22Rv1 (cell line): Measurements from ENCODE around the gene KIF25.

Experiments
- H3K27ac ChIP-seq: fragments of 450-650 bp; 2 replicates; pipeline ENCODE4 v1.5.1; 2017
- CTCF ChIP-seq: fragments of 450-650 bp; IDR thresholded peaks from 2 replicates; pipeline ENCODE4 v1.5.1; 2017; ENCODE audit warnings: mild to moderate bottlenecking
- ZFX ChIP-seq: fragments of 450-650 bp; IDR thresholded peaks from 2 replicates; pipeline ENCODE4 v1.6.1; 2017; ENCODE audit warnings: antibody characterized with exemption, borderline replicate concordance

The KIF25 gene

DNA sequence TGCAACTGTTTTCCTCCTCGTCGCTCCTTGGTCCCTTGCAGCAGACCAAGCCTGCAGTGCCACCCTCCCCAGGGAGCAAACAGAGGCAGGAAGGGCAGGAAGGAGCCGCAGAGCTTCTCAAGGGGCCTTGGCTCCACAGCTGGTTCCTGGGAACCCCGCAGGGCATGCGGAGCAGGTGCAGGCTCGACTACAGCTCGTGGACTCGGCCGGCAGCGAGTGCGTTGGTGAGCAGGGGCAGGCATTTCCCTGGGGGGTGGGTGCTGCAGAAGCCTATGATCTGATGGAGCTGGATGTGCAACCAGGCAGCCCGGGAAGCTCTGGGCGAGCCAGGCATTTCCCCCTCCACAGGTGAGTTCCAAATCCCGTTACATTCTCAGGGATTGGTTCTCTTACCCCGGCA lies 44.5 kb downstream of the KIF25 start:
- no peak for TF ChIP-seq CTCF
- TF ChIP-seq ZFX: no peak
- H3K27ac ChIP-seq: no peak overlapping the region

DNA sequence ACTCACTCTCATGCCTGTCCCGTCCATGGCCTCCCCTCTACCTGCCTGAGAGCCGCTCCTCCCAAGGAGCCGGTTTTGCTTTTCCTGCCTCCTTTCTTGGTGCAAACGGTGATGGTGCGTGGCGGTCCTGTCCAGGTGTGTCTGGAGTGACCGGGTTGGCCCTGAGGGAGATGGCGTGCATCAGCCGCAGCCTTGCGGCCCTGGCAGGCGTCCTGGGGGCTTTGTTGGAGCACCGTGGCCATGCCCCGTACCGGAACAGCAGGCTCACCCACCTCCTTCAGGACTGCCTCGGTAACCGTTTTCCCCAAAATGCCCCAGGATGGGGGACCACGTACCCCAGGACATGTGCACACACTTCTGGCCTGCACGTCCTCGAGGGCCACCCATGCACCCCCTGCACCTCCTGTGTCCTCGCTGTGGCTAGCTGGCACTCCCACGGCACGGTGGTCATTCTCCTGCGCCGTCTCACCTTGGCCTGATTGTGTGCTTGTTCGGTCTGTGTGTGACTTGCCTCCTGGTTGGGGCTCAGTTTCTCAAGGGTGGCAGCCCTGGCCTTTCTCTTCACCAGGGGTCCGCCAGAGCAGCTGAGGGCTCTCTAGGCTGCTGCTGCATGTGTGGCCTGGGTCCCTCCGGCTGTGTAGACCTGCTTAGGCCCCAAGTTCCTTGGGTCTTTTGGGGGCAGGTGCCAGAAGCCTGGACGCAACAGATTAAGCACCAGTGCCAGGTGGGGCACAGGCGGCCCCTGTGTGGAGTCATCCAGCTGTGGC lies 45.1 kb downstream of the KIF25 start:
- TF ChIP-seq ZFX (no peak), CTCF (no peak)

GRCh38 chr6:168043193-168043847 lies 45.8 kb downstream of the KIF25 start:
- TF ChIP-seq CTCF (no peak), ZFX (no peak)
- no peak overlapping the region for H3K27ac ChIP-seq

More for the DNA sequence above, 45.1 kb downstream of the KIF25 start:
- no peak overlapping the region for H3K27ac ChIP-seq

DNA sequence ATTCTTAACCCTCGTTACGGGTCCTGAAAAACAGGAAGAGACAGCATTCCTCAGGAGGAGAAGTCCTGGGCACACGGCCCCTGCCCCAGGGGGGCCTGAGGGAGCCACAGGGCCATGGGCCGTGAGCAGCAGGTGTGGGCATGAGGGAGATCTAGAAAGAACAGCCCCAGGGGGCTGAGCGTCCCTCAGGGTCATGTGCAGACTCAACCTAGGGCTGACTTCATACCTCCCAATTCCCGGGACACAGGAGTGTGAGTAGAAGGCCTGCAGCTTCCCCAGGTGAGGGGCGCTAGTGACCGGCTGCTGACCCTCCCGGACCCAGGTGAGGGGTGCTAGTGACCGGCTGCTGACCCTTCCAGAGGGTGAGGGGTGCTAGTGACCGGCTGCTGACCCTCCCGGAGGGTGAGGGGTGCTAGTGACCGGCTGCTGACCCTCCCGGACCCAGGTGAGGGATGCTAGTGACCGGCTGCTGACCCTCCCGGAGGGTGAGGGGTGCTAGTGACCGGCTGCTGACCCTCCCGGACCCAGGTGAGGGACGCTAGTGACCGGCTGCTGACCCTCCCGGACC lies 46.5 kb downstream of the KIF25 start:
- H3K27ac ChIP-seq: no peak overlapping the region
- TF ChIP-seq CTCF (no peak), ZFX (no peak)

DNA sequence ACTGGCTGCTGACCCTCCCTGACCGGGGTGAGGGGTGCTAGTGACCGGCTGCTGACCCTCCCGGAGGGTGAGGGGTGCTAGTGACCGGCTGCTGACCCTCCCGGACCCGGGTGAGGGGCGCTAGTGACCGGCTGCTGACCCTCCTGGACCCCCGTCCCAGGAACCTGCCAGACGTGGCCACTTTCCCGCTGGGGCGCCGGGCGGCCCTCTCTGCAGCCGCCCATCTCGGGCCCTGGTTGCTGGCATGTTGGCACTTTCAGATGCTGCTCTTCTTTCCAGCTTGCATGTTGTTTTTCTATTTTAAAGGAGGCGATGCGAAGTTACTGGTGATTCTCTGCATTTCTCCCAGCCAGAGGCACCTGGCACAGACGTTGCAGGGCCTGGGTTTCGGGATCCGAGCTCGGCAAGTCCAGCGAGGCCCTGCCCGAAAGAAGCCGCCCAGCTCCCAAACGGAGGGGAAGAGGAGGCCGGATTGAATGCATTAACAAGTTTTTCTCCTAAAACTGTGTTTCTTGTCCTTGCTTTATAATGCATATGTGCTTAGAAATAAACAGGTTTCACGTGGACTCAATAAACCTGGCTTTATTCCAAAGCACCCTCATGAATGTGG lies 47.2 kb downstream of the KIF25 start:
- TF ChIP-seq ZFX: no peak
- TF ChIP-seq CTCF: no peak
- H3K27ac ChIP-seq: no peak overlapping the region

- TF ChIP-seq ZFX (no peak), CTCF (no peak)
Measured at GRCh38 chr6:168045141-168045691, 47.7 kb downstream of the KIF25 start.

More at GRCh38 chr6:168045141-168045691, 47.7 kb downstream of the KIF25 start:
- H3K27ac ChIP-seq: no peak overlapping the region
